ENCODE data around the gene RPTOR.

DNA sequence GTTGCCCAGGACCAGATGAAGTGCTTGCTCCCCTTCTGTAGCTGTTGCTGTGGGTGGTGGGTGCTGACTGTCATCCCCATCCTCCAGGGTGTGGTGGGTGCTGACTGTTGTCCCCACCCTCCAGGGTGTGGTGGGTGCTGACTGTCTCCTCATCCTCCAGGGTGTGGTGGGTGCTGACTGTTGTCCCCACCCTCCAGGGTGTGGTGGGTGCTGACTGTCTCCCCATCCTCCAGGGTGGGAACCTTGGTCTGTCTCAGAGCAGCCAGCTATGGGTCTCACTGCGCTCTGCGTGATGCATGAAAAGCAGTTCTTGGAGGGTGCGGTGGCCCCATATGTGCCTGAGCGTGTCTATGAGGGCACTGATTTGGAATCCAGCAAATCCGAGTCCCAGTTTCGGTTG, 163.8 kb downstream of the RPTOR start:
- TF ChIP-seq CTCF (IDR thresholded peaks at IDR 0.05; ENCODE audit: borderline replicate concordance, extremely low read depth, low read length, poor library complexity, severe bottlenecking) (no peak), EZH2 (IDR thresholded peaks at IDR 0.05; ENCODE audit: borderline replicate concordance, low read depth, low read length, severe bottlenecking) (no peak)
